ENCODE data around the gene SAMSN1. TPM values are rescaled to one million over a fixed set of nuclear protein-coding genes. Genes with fewer than 3 reads are reported as not detected.
"Not testable (repeated sequence)": the region's sequence is repeated elsewhere in the genome, so short reads cannot be mapped to it uniquely, and the experiment has no call there.

SAMSN1 gene
- total RNA-seq, 1 experiment from 2014 or later, result 0.12 TPM

DNA sequence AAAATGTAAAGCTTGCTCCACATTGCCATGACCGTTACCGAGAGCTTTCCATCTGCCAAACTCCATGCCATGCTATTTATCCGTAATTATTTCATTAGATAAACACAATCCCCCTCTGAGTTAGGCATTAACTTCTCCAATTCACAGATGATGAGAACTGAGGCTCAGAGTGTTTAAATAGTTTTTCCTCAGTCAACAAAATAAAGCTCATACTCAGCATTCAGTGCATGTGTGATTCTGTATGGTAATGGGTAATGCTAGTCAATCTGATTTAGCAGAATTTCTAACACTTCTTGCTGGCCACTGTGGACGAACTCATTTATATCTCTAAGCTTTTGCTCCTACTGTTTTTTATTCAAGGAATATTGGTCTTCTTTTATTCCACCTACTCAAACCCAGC lies 17.3 kb downstream of the SAMSN1 start:
- no peak for DNase-seq (ENCODE audit: low read depth)

DNA sequence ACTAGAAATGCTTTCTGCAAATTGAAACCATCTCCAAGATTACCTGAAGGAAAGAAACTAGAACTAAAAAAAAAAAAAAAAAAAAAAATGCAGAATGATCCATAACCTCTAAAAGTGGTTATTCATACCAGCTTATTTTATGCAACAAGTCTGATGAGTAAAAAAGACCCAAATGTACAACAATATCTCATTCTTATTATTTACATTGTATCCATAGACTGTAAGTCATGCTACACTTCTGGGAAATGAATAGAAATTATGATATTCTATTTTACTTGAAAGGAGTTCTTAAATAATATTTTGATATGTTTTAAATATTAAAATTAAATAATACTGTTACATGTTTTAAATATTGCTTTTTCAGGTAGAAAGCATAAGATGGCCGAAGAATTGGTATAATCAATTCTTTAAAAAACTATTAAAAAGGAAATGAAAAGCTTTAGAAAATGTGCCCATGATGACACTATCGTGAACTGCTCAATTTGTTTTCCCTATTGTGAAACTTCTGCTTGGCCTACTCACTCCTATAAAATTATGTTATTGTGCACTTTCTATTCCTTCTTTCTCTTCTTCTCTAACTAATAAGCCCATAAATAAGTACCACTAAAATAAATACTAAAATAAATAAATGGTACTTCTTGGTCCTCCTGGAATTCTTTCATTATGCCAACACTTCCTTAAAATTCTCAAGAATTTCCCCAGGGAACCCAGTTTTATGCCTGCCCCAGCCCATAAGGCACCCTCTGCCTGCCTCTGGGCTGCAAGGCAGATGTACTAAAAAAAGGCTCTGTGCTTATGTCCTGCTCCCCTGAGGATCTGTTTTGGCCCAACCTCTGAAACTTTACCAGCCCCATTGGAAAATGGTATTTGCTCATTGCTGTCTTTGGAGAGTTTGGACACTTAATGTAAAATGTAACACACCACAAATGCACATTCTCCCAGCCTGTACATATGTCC lies 18.1 kb downstream of the SAMSN1 start:
- no peak for DNase-seq (ENCODE audit: low read depth)

DNA sequence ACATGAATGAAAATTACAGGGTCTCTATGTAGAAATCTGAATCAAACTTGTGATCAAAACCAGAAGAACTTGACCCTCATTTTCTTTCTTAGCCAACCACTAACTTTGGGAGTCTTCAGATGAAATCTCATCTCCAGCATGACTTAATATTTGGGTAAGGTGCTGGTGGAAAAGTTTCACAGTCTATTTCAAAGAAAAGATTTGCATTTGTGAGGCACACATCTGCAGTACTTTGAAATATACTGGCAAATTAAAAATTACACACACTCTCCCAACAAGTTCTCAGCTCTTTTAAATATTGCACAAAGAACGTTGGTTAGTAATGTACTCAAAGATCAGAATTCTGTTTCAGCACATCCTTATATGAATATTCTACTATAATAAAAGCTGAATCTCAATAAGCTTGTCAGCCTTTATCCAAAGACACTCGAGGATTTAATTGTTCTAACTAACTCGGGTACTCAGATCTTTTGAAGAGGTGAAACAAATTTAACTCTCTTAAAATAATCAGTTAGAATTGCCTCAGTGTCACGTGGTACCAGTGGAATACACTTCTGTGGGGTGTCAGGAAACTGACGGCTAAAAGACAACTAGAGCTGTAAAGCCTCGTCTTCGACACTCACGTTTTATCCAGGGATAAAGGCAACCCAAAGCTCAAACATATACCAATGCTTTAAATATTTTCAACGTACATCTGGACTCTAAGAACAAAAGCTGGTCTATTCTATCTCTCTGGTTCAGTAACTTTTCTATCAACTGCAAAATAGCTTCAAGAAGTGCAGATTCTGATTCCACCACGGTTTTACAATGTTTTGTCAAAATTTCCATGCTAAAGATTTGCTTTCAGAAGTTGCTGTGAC lies 19.0 kb downstream of the SAMSN1 start:
- DNase-seq (ENCODE audit: low read depth), result no peak

DNA sequence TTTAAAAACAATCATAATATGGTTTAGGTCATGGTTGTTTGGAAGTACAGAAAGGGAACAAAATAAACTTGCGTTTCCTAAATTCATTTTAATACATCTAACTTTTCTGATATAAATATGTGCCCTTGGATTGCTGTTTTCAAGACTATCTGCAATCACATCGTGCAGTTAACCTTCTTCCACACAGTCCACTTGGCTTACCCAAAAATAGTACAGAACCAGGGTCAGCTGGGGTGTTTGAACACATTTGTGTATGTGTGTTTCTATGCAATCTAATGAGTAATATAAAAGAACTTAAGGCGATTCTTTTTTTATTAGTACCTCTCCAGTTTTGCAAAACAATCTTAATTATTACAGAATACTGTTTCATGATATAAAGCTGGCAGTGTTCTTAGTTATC lies 19.9 kb downstream of the SAMSN1 start:
- no peak for DNase-seq (ENCODE audit: low read depth)

DNA sequence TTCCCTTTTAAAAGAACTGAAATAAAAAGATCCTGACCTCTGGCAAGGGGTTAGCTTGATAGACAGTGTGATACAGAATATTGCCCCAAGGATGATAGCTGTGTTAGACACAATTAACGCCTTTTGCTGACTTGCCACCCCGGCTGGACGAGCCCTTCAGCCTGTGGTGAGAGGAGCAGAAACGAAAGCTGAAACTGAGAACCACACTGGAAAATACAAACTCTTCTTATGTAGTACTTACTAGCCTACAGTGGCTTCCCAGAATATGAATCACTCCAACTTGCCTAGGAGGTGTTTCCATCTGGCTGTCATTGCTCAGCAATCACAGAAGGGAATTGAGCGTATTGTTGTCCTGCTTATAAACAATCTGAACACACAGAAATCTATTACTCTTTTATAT lies 22.9 kb downstream of the SAMSN1 start:
- DNase-seq (ENCODE audit: low read depth), result no peak

DNA sequence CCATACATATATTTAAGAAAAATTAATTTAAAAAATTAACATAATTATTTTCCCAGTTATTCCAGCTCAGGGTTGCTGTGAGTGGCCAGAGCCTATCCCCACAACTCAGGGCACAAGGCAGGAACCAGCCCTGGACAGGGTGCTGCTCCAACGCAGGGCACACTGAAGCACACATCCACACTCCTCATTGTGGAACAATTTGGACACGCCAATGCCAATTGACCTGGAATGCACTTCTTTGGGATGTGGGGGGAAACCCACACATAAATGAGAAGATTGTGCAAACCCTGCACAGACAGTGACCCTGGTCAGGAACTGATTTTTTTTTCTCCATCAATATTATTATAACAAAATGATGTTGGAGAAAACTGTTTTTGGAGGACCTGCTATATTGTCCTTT lies 23.4 kb downstream of the SAMSN1 start:
- no peak for DNase-seq (ENCODE audit: low read depth)

DNA sequence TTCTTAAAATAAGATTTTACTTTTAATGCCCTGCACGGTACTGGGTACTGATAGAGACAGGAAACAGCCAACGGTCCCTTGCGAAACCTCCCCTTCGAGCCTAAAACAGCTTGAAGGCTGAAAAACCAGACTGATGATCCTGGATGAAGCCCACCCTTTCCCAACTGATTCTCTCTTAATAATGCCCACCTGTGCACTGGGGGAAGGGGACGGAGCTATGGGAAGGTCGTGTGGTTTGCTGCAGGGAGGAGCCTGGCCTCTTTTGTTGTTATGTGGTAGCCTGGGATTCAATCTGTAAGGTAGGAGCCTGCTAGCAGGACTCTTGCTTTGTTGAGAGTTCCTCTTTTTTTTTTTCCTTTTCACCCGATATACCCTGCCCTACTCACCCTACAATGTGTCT lies 25.6 kb downstream of the SAMSN1 start:
- DNase-seq (ENCODE audit: low read depth), result no peak

GRCh38 chr21:14519000-14519399 lies 27.1 kb downstream of the SAMSN1 start:
- DNase-seq (ENCODE audit: low read depth), result no peak

GRCh38 chr21:14513804-14514203 lies 32.3 kb downstream of the SAMSN1 start:
- DNase-seq (ENCODE audit: low read depth), result no peak

- DNase-seq (ENCODE audit: low read depth), result not testable (repeated sequence)
Observed at GRCh38 chr21:14506859-14507457, 39.2 kb downstream of the SAMSN1 start.

- DNase-seq (ENCODE audit: low read depth), result no peak
Observed at GRCh38 chr21:14500873-14501272, 45.2 kb downstream of the SAMSN1 start.

GRCh38 chr21:14499316-14499715 lies 46.8 kb downstream of the SAMSN1 start:
- no peak for DNase-seq (ENCODE audit: low read depth)

- no peak for DNase-seq (ENCODE audit: low read depth)
Observed at GRCh38 chr21:14497825-14498224, 48.3 kb downstream of the SAMSN1 start.

GRCh38 chr21:14495075-14495474 lies 51.0 kb downstream of the SAMSN1 start:
- DNase-seq (ENCODE audit: low read depth), result no peak

GRCh38 chr21:14494181-14494580 lies 51.9 kb downstream of the SAMSN1 start:
- not testable (repeated sequence) for DNase-seq (ENCODE audit: low read depth)

DNA sequence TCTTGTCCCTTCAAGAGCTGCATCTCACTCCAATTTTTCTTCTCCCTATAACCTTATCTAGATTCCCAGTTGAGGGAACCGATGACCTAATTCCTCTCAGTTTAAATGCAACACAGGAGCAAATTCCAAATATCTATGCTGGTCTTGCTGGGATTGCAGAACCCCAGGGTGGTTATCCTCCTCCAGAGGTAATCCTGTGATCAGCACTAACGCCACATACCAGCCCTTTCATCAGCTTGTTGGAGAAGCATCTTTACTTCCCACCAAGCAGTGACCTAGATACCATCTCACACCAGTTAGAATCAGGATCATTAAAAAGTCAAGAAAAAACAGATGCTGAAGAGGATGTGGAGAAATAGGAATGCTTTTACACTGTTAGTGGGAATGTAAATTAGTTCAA lies 52.4 kb downstream of the SAMSN1 start:
- DNase-seq (ENCODE audit: low read depth), result no peak

GRCh38 chr21:14492931-14493330 lies 53.2 kb downstream of the SAMSN1 start:
- no peak for DNase-seq (ENCODE audit: low read depth)

GRCh38 chr21:14491269-14491681 lies 54.8 kb downstream of the SAMSN1 start:
- DNase-seq (ENCODE audit: low read depth), result no peak

DNA sequence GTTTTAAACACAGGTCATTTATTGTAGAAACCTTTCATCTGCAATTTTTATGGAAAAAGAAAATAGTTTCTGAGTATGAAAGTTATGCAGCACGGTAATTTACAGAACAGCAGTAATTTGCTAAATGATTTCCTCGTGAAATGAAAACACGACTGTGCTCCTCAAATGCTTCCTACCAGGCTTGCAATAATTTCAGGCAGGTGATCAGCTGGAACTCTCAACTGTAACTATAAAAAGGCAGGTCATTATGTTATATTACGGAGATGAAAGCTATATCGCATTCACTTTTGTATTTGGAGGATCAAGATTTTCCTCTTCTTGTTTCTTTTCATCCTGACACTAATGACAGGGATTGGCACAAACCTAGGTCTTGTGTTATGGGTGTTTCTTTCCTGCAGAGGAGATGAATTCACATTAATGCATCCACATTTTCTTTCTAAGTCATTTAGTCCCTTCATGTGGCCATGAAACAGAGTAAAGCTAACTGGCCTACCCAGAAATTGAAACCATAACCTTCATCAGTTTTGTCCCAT lies 57.4 kb downstream of the SAMSN1 start:
- no peak for DNase-seq (ENCODE audit: low read depth)

DNA sequence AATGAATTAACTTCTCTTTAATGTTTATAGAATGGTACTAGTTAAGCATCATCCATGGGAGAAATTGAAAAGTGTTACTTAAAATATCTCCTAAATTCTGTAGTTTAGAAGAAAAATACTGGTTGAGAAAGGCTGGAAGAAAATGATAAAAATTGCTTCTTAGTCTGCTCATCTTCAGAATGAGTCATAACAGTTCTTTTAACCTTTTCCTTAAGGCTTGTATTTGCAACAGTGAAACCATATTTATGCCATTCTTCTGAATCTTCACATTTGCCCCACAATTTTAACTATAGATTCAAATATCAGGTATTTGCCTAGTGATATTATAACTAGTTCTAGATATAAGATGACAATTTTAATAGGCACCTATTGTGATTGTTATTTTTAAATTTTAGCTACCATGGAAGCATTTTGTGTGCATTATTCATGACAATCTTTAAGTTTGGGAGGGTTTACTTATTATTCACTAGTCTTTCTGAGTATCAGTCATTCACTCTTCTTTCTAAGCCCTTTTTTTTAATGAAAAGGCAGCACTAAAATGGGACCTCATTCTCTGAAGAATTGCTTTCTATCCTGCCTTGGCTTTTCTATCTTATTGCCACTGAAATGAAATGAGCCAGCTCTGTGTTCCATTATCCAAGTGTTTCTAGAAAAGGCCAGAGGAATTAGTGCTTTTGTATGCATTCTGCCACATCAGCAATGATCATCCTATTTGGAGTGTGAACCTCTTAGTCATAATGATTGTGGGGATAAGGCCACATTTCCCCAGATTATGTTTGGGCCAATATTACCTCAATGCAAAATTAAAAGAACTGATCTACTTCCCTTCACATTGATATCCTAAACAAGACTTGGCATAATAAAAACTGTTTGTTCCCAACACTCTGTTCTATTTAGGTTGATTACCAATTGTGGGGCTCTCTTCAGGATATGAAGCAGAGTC lies 58.4 kb downstream of the SAMSN1 start:
- DNase-seq (ENCODE audit: low read depth), result no peak

- no peak for DNase-seq (ENCODE audit: low read depth)
Observed at GRCh38 chr21:14486869-14487268, 59.2 kb downstream of the SAMSN1 start.

All from RPMI7951 (cell line).